IMR-90 (cell line): ENCODE results near the gene CALCOCO1. TPM values are rescaled to one million over a fixed set of nuclear protein-coding genes. Genes with fewer than 3 reads are reported as not detected.

Source experiments
- ATAC-seq: fragments of 200-7000 bp; cut with Tn5 transposase; 2 replicates; pipeline ENCODE4 v1.9.1; 2020; ENCODE audit warnings: low read depth, mild to moderate bottlenecking, moderate library complexity
- BruUV-seq: library from RNA; stranded (reverse); fragments of 400-500 nt; replicated peaks from 2 replicates; lab custom pipeline; 2021; lab: Mats Ljungman, UMichigan
- CTCF ChIA-PET: fragments of 300-600 bp; formaldehyde crosslinking; extraction: SDS; loops from one replicate; lab custom pipeline; 2021; ENCODE audit warnings: antibody characterized with exemption; lab: Yijun Ruan, JAX
- POLR2A ChIA-PET: fragments of 300-600 bp; sonication (Branson Sonifier 250); formaldehyde crosslinking; loops from one replicate; lab custom pipeline; 2022; ENCODE audit warnings: antibody characterized with exemption; ENCODE audit not compliant: unreplicated experiment; lab: Charles Lee
- DNase-seq: peaks from one replicate; pipeline ENCODE4 v3.0.0; 2013
- H2AFZ ChIP-seq: replicated peaks from 2 replicates; pipeline ENCODE3; 2013; ENCODE audit warnings: low read length, mild to moderate bottlenecking; ENCODE audit not compliant: poor library complexity
- H2AK5ac ChIP-seq: 2 replicates; pipeline ENCODE4 v1.6.1; 2013; ENCODE audit warnings: low read depth, low read length, inconsistent platforms
- H2AK9ac ChIP-seq: replicated peaks from 2 replicates; pipeline ENCODE3; 2013; ENCODE audit warnings: mild to moderate bottlenecking, low read depth, low read length, moderate library complexity; ENCODE audit not compliant: poor library complexity
- H2BK120ac ChIP-seq: 2 replicates; pipeline ENCODE4 v1.6.1; 2013; ENCODE audit warnings: low read depth, low read length, inconsistent platforms
- H2BK15ac ChIP-seq: 3 replicates; pipeline ENCODE4 v1.6.1; 2013; ENCODE audit warnings: low read depth, low read length, inconsistent platforms
- H2BK20ac ChIP-seq: 2 replicates; pipeline ENCODE4 v1.6.1; 2013; ENCODE audit warnings: low read depth, mild to moderate bottlenecking, inconsistent platforms, low read length, moderate library complexity
- H2BK5ac ChIP-seq: 2 replicates; pipeline ENCODE4 v1.6.1; 2013; ENCODE audit warnings: mild to moderate bottlenecking, low read depth, low read length, inconsistent platforms; ENCODE audit not compliant: poor library complexity, severe bottlenecking
- H3K14ac ChIP-seq: replicated peaks from 2 replicates; pipeline ENCODE4 v1.6.1; 2013; ENCODE audit warnings: low read depth, low read length, inconsistent platforms
- H3K18ac ChIP-seq: 2 replicates; pipeline ENCODE4 v1.6.1; 2013; ENCODE audit warnings: low read depth, low read length, control low read depth
- H3K23ac ChIP-seq: 2 replicates; pipeline ENCODE4 v1.6.1; 2013; ENCODE audit warnings: low read depth, low read length, inconsistent platforms
- H3K27ac ChIP-seq: 2 replicates; pipeline ENCODE4 v1.5.1; 2013; ENCODE audit warnings: mild to moderate bottlenecking, control low read depth, low read length; ENCODE audit not compliant: insufficient read depth
- H3K27me3 ChIP-seq: 2 replicates; pipeline ENCODE4 v1.6.1; 2013; ENCODE audit warnings: low read length; ENCODE audit not compliant: control insufficient read depth, insufficient read depth
- H3K36me3 ChIP-seq: 2 replicates; pipeline ENCODE4 v1.6.1; 2013; ENCODE audit warnings: low read length, mixed read lengths; ENCODE audit not compliant: control insufficient read depth, insufficient read depth
- H3K4ac ChIP-seq: 2 replicates; pipeline ENCODE4 v1.6.1; 2013; ENCODE audit warnings: low read depth, low read length, inconsistent platforms
- H3K4me1 ChIP-seq: 2 replicates; pipeline ENCODE4 v1.6.1; 2013; ENCODE audit warnings: low read length, mixed read lengths; ENCODE audit not compliant: control insufficient read depth, insufficient read depth
- H3K4me2 ChIP-seq: 2 replicates; pipeline ENCODE4 v1.6.1; 2013; ENCODE audit warnings: low read depth, mild to moderate bottlenecking, control low read depth, low read length, moderate library complexity
- H3K4me3 ChIP-seq: 2 replicates; pipeline ENCODE4 v1.5.1; 2013; ENCODE audit warnings: low read depth, mild to moderate bottlenecking, control low read depth, low read length, moderate library complexity; ENCODE audit not compliant: insufficient read depth
- H3K56ac ChIP-seq: 2 replicates; pipeline ENCODE4 v1.6.1; 2013; ENCODE audit warnings: low read length, inconsistent platforms; ENCODE audit not compliant: insufficient read depth; ENCODE audit errors: extremely low read depth
- H3K79me1 ChIP-seq, 2 experiments: 2 replicates each; pipeline ENCODE4 v1.6.1; 2013; ENCODE audit warnings: low read length in 2 of 2, inconsistent platforms in 1 of 2, low read depth in 1 of 2
- H3K9ac ChIP-seq: 2 replicates; pipeline ENCODE4 v1.6.1; 2013; ENCODE audit warnings: low read depth, low read length, control low read depth
- H3K9me1 ChIP-seq: 2 replicates; pipeline ENCODE4 v1.6.1; 2013; ENCODE audit warnings: low read length, inconsistent platforms; ENCODE audit not compliant: insufficient read depth
- H3K9me3 ChIP-seq: 2 replicates; pipeline ENCODE4 v1.6.1; 2013; ENCODE audit warnings: low read length; ENCODE audit not compliant: control insufficient read depth, insufficient read depth
- H4K20me1 ChIP-seq: 2 replicates; pipeline ENCODE4 v1.6.1; 2013; ENCODE audit warnings: low read length, inconsistent platforms; ENCODE audit not compliant: insufficient read depth
- H4K5ac ChIP-seq: 2 replicates; pipeline ENCODE4 v1.6.1; 2013; ENCODE audit warnings: mild to moderate bottlenecking, low read depth, low read length, control low read depth
- H4K8ac ChIP-seq, 2 experiments: 2 replicates each; pipeline ENCODE4 v1.6.1; 2013; ENCODE audit warnings: low read depth in 2 of 2, low read length in 2 of 2, control low read depth in 1 of 2, inconsistent platforms in 1 of 2
- H4K91ac ChIP-seq: 2 replicates; pipeline ENCODE4 v1.6.1; 2013; ENCODE audit warnings: low read depth, low read length, inconsistent platforms; ENCODE audit not compliant: insufficient read depth
- BHLHE40 ChIP-seq: fragments of 150-350 bp; IDR thresholded peaks from 2 replicates; pipeline ENCODE4 v1.6.1; 2016; ENCODE audit warnings: mild to moderate bottlenecking, low read depth, low read length
- CEBPB ChIP-seq: IDR thresholded peaks from 2 replicates; pipeline ENCODE4 v1.6.1; 2012; ENCODE audit warnings: low read depth, low read length, improper control_type of control experiment
- CHD1 ChIP-seq: IDR thresholded peaks from 2 replicates; pipeline ENCODE4 v1.6.1; 2012; ENCODE audit warnings: low read depth, low read length, improper control_type of control experiment
- CTCF ChIP-seq: conservative IDR thresholded peaks from 2 replicates; pipeline ENCODE4 v1.5.1; 2012; ENCODE audit warnings: mild to moderate bottlenecking, low read depth, low read length, improper control_type of control experiment
- ELK1 ChIP-seq: fragments of 150-350 bp; IDR thresholded peaks from 2 replicates; pipeline ENCODE4 v1.6.1; 2016; ENCODE audit warnings: low read depth, mild to moderate bottlenecking, low read length, moderate library complexity, borderline replicate concordance
- MAFK ChIP-seq: IDR thresholded peaks from 2 replicates; pipeline ENCODE4 v1.6.1; 2012; ENCODE audit warnings: low read depth, low read length, improper control_type of control experiment
- MXI1 ChIP-seq: IDR thresholded peaks from 2 replicates; pipeline ENCODE4 v1.6.1; 2012; ENCODE audit warnings: low read depth, mild to moderate bottlenecking, low read length, moderate library complexity, borderline replicate concordance
- NFE2L2 ChIP-seq: fragments of 150-350 bp; IDR thresholded peaks from 2 replicates; pipeline ENCODE4 v1.6.1; 2016; ENCODE audit warnings: low read depth, mild to moderate bottlenecking, low read length
- POLR2A ChIP-seq: IDR thresholded peaks from 2 replicates; pipeline ENCODE4 v1.6.1; 2012; ENCODE audit warnings: mild to moderate bottlenecking, low read depth, low read length
- RFX5 ChIP-seq: IDR thresholded peaks from 2 replicates; pipeline ENCODE4 v1.8.0; 2012; ENCODE audit warnings: low read depth, mild to moderate bottlenecking, low read length, moderate library complexity
- SMC3 ChIP-seq: fragments of 150-350 bp; IDR thresholded peaks from 2 replicates; pipeline ENCODE4 v1.6.1; 2016; ENCODE audit warnings: low read depth, mild to moderate bottlenecking, antibody characterized with exemption, low read length, moderate library complexity
- USF2 ChIP-seq: fragments of 150-350 bp; IDR thresholded peaks from 2 replicates; pipeline ENCODE4 v1.6.1; 2017; ENCODE audit warnings: mild to moderate bottlenecking, antibody characterized with exemption, low read length, low read depth
- WGBS, 2 experiments: methylation state at CpG; one replicate each; pipeline versions ENCODE4 v1.1.5 to v1.1.7; 2013; ENCODE audit warnings: missing lambda C conversion rate in 2 of 2; ENCODE audit not compliant: insufficient read length in 1 of 2; ENCODE audit errors: extremely low coverage in 2 of 2; 5-methylcytosine and 5-hydroxymethylcytosine counted together
- dilution Hi-C: fragments of 300-500 bp; cut with HindIII; formaldehyde crosslinking; loops from one replicate; pipeline ENCODE4 v1.14.3; 2018; ENCODE audit warnings: low sequenced_read_pairs; ENCODE audit not compliant: unreplicated experiment
- in situ Hi-C: fragments of 300-500 bp; cut with MboI; formaldehyde crosslinking; loops from 3 replicates; pipeline ENCODE4 v1.14.3; 2019; ENCODE audit warnings: low sequenced_read_pairs, inconsistent platforms, mixed read lengths
- intact Hi-C: fragments of 100-400 bp; cut with micrococcal nuclease; formaldehyde crosslinking; loops from 2 replicates; pipeline ENCODE4 v1.10.0; 2022
- polyA plus RNA-seq, 3 experiments: library from polyadenylated mRNA; depleted of rRNA; stranded (reverse); fragments of >200 nt; gene quantifications; 2 replicates each; pipeline ENCODE4 v1.2.3, GENCODE V29; 2012; ENCODE audit warnings: low replicate concordance in 1 of 3
- total RNA-seq: library from RNA; depleted of rRNA; stranded (reverse); fragments of >200 nt; gene quantifications from 2 replicates; pipeline ENCODE4 v1.2.3, GENCODE V29; 2012

The CALCOCO1 gene
- total and polyA plus RNA-seq, 2 of the 4 experiments (the other 2 are of a cell fraction) = 156 to 169 TPM

GRCh38 chr12:53686436-53686835 is 40.8 kb downstream of the CALCOCO1 start:
- Histone ChIP-seq H4K91ac (no peak overlapping the region), H2BK120ac (no peak overlapping the region), H3K4ac (no peak overlapping the region), H3K9me1 (no peaks in the 10 kb centered on the region), H3K4me1 (no peaks in the 10 kb centered on the region), H3K27ac (no peak overlapping the region), H3K9me3 (no peaks in the 10 kb centered on the region; the same call in 1 of the 2 replicates), H4K5ac (no peak overlapping the region), H2BK15ac (no peak overlapping the region), H3K79me1 (no peaks in the 10 kb centered on the region), H2AK9ac (no peak overlapping the region), H4K20me1 (no peaks in the 10 kb centered on the region), H2AK5ac (no peak overlapping the region), H3K14ac (no peak overlapping the region), H3K23ac (no peak overlapping the region), H4K8ac (no peak overlapping the region), H3K9ac (no peak overlapping the region), H3K4me2 (no peak overlapping the region), H3K27me3 (peaks cover 14% of the 10 kb centered on the region), H3K36me3 (no peaks in the 10 kb centered on the region), H2AFZ (no peak overlapping the region), H2BK20ac (no peak overlapping the region), H3K18ac (no peak overlapping the region), H3K56ac (no peak overlapping the region), H2BK5ac (no peak overlapping the region), H3K4me3 (no peak overlapping the region)
- in situ Hi-C loops = no loop called here
- DNase-seq (no peak), ATAC-seq (no peak)
- POLR2A ChIA-PET = no interaction called here
- BruUV-seq = no TSS peak
- TF ChIP-seq ELK1 = no peak
- TF ChIP-seq POLR2A = no peak
- no peak for TF ChIP-seq USF2
- TF ChIP-seq CTCF = no peak
- no peak for TF ChIP-seq BHLHE40
- no peak for TF ChIP-seq CEBPB
- TF ChIP-seq CHD1 = no peak
- no peak for TF ChIP-seq MXI1
- TF ChIP-seq MAFK = no peak
- no peak for TF ChIP-seq SMC3
- TF ChIP-seq RFX5 = no peak
- no peak for TF ChIP-seq NFE2L2
- no CpG with 5 or more reads among the region's 3 CpGs for WGBS, 2 experiments
- intact Hi-C loops = no loop called here
- CTCF ChIA-PET = interaction anchor here (0.9 to 1.0 kb wide), 2 partner anchors 60 to 313 kb away, joined by 3 to 4 read pairs; no protein-coding TSS in a partner anchor
- dilution Hi-C loops = no loop called here
